H1 (cell line): Measurements from ENCODE around the gene SPRR1A. TPM values are rescaled to one million over a fixed set of nuclear protein-coding genes. Genes with fewer than 3 reads are reported as not detected.

ENCODE experiments used
- CTCF ChIA-PET: fragments of 300-600 bp; sonication (Branson Sonifier 250); formaldehyde crosslinking; loops from one replicate; lab custom pipeline; 2021; ENCODE audit not compliant: partially characterized antibody; lab: Charles Lee
- POLR2A ChIA-PET: fragments of 300-600 bp; sonication (Branson Sonifier 250); formaldehyde crosslinking; loops from one replicate; lab custom pipeline; 2021; ENCODE audit warnings: inconsistent platforms; ENCODE audit not compliant: partially characterized antibody; lab: Charles Lee
- DNase-seq, 2 experiments: peaks; one replicate each; pipeline versions ENCODE4 v3.0.0 to v3.0.0-alpha.2; 2010 to 2022; ENCODE audit warnings: low spot score in 2 of 2, low read depth in 1 of 2, mixed read lengths in 1 of 2
- FAIRE-seq: peaks from 2 replicates; lab custom pipeline; 2011; peaks lifted over from hg19 to GRCh38; lab: Jason Lieb, UNC
- H2AFZ ChIP-seq: 2 replicates; pipeline ENCODE4 v1.8.1; 2012; ENCODE audit warnings: low read length, inconsistent platforms
- H2AK5ac ChIP-seq: 2 replicates; pipeline ENCODE4 v1.6.1; 2013; ENCODE audit warnings: low read depth, low read length
- H2BK120ac ChIP-seq: replicated peaks from 2 replicates; pipeline ENCODE3; 2013; ENCODE audit warnings: low read depth, low read length, inconsistent platforms
- H2BK12ac ChIP-seq: 2 replicates; pipeline ENCODE4 v1.6.1; 2013; ENCODE audit warnings: low read depth, low read length
- H2BK15ac ChIP-seq: 2 replicates; pipeline ENCODE4 v1.6.1; 2013; ENCODE audit warnings: low read length
- H2BK20ac ChIP-seq: 2 replicates; pipeline ENCODE4 v1.6.1; 2013; ENCODE audit warnings: low read length
- H2BK5ac ChIP-seq: 2 replicates; pipeline ENCODE4 v1.6.1; 2013; ENCODE audit warnings: low read depth, low read length
- H3K14ac ChIP-seq: 2 replicates; pipeline ENCODE4 v1.6.1; 2013; ENCODE audit warnings: inconsistent platforms; ENCODE audit not compliant: insufficient read length
- H3K18ac ChIP-seq: 2 replicates; pipeline ENCODE4 v1.6.1; 2013; ENCODE audit warnings: low read length; ENCODE audit errors: extremely low read depth
- H3K23ac ChIP-seq: 2 replicates; pipeline ENCODE4 v1.6.1; 2013; ENCODE audit warnings: inconsistent platforms; ENCODE audit not compliant: insufficient read length
- H3K23me2 ChIP-seq: 2 replicates; pipeline ENCODE4 v1.6.1; 2013; ENCODE audit warnings: low read depth, low read length
- H3K27ac ChIP-seq: 2 replicates; pipeline ENCODE4 v1.6.1; 2011; ENCODE audit warnings: low read depth, low read length, inconsistent platforms
- H3K27me3 ChIP-seq, 4 experiments: replicated peaks in 1 of 4; 1 replicate in 1 of 4; 2 replicates in 3 of 4; pipeline versions ENCODE4 v1.6.1 to v1.8.1; 2011 to 2013; ENCODE audit warnings: low read length in 3 of 4, mild to moderate bottlenecking in 3 of 4, inconsistent platforms in 2 of 4, mixed read lengths in 2 of 4, moderate library complexity in 1 of 4; ENCODE audit not compliant: control insufficient read depth in 3 of 4, insufficient read depth in 3 of 4; ENCODE audit errors: extremely low read depth in 1 of 4
- H3K36me3 ChIP-seq, 4 experiments: 2 replicates each; pipeline versions ENCODE4 v1.6.1 to v1.8.1; 2011 to 2013; ENCODE audit warnings: mild to moderate bottlenecking in 4 of 4, low read length in 3 of 4, moderate library complexity in 2 of 4, control low read depth in 1 of 4, inconsistent platforms in 1 of 4; ENCODE audit not compliant: insufficient read depth in 4 of 4, control insufficient read depth in 2 of 4
- H3K4ac ChIP-seq: replicated peaks from 2 replicates; pipeline ENCODE3; 2013; ENCODE audit warnings: low read length, low read depth, mixed read lengths, inconsistent platforms; ENCODE audit not compliant: insufficient read length
- H3K4me1 ChIP-seq, 4 experiments: replicated peaks in 1 of 4; 1 replicate in 1 of 4; 2 replicates in 3 of 4; pipeline versions ENCODE4 v1.6.1 to v1.8.1; 2011 to 2013; ENCODE audit warnings: low read length in 3 of 4, inconsistent platforms in 2 of 4, mixed read lengths in 1 of 4; ENCODE audit not compliant: insufficient read depth in 4 of 4, control insufficient read depth in 3 of 4
- H3K4me2 ChIP-seq, 2 experiments: 2 replicates each; pipeline versions ENCODE4 v1.6.1 to v1.8.1; 2011 to 2013; ENCODE audit warnings: low read depth in 2 of 2, low read length in 2 of 2, control low read depth in 1 of 2, inconsistent platforms in 1 of 2, mild to moderate bottlenecking in 1 of 2; ENCODE audit not compliant: insufficient read depth in 1 of 2
- H3K4me3 ChIP-seq, 4 experiments: fragments of 200-600, 300-600 bp in 1 of 4; sonication (generic), shearing (Covaris generic), sonication (Bioruptor Twin) in 1 of 4; 2 replicates each; pipeline versions ENCODE4 v1.5.1 to v1.8.1; 2011 to 2016; ENCODE audit warnings: low read length in 4 of 4, low read depth in 3 of 4, control low read depth in 2 of 4, inconsistent platforms in 2 of 4, mild to moderate bottlenecking in 2 of 4, mixed read lengths in 1 of 4, moderate library complexity in 1 of 4; ENCODE audit not compliant: insufficient read depth in 2 of 4; ENCODE audit errors: extremely low read depth in 1 of 4
- H3K56ac ChIP-seq: replicated peaks from 2 replicates; pipeline ENCODE3; 2013; ENCODE audit warnings: low read depth, mild to moderate bottlenecking, mixed read lengths, low read length, inconsistent platforms; ENCODE audit not compliant: insufficient read length
- H3K79me1 ChIP-seq: 2 replicates; pipeline ENCODE4 v1.6.1; 2013; ENCODE audit warnings: low read depth, low read length, control low read depth
- H3K79me2 ChIP-seq, 2 experiments: 2 replicates each; pipeline versions ENCODE4 v1.6.1 to v1.8.1; 2012 to 2013; ENCODE audit warnings: low read length in 2 of 2, mild to moderate bottlenecking in 2 of 2, inconsistent platforms in 1 of 2; ENCODE audit not compliant: insufficient read depth in 2 of 2, control insufficient read depth in 1 of 2
- H3K9ac ChIP-seq, 4 experiments: replicated peaks in 1 of 4; 1 replicate in 1 of 4; 2 replicates in 3 of 4; pipeline versions ENCODE4 v1.6.1 to v1.8.1; 2011 to 2013; ENCODE audit warnings: low read depth in 3 of 4, low read length in 3 of 4, control low read depth in 2 of 4, mild to moderate bottlenecking in 2 of 4, moderate library complexity in 2 of 4, inconsistent platforms in 1 of 4; ENCODE audit errors: extremely low read depth in 1 of 4
- H3K9me3 ChIP-seq, 2 experiments: 2 replicates each; pipeline versions ENCODE4 v1.6.1 to v1.8.1; 2012 to 2013; ENCODE audit warnings: mild to moderate bottlenecking in 2 of 2, moderate library complexity in 2 of 2, control low read depth in 1 of 2, inconsistent platforms in 1 of 2, low read depth in 1 of 2, low read length in 1 of 2, mixed read lengths in 1 of 2; ENCODE audit not compliant: insufficient read depth in 2 of 2
- H4K20me1 ChIP-seq, 2 experiments: replicated peaks in 1 of 2; 2 replicates each; pipeline versions ENCODE3 to v1.8.1; 2011 to 2013; ENCODE audit warnings: inconsistent platforms in 2 of 2, low read length in 2 of 2, mild to moderate bottlenecking in 1 of 2; ENCODE audit not compliant: insufficient read depth in 2 of 2, control insufficient read depth in 1 of 2
- H4K5ac ChIP-seq: 2 replicates; pipeline ENCODE4 v1.6.1; 2013; ENCODE audit warnings: low read length, low read depth, mixed read lengths, inconsistent platforms; ENCODE audit not compliant: insufficient read length
- H4K8ac ChIP-seq: 2 replicates; pipeline ENCODE4 v1.8.0; 2013; ENCODE audit warnings: mild to moderate bottlenecking, moderate library complexity, low read length, inconsistent platforms; ENCODE audit not compliant: insufficient read depth; ENCODE audit errors: extremely low read depth
- H4K91ac ChIP-seq: replicated peaks from 2 replicates; pipeline ENCODE3; 2013; ENCODE audit warnings: low read length, mixed read lengths, inconsistent platforms; ENCODE audit not compliant: insufficient read length
- CTCF ChIP-seq, 3 experiments: IDR thresholded peaks; 1 replicate in 2 of 3; 2 replicates in 1 of 3; pipeline versions ENCODE4 v1.5.1 to v1.6.1; 2011; ENCODE audit warnings: low read length in 3 of 3, mild to moderate bottlenecking in 3 of 3, inconsistent platforms in 2 of 3, low read depth in 1 of 3, moderate library complexity in 1 of 3; ENCODE audit not compliant: insufficient read depth in 1 of 3; ENCODE audit errors: control extremely low read depth in 1 of 3
- FOSL1 ChIP-seq: IDR thresholded peaks from 2 replicates; pipeline ENCODE4 v1.6.1; 2011; ENCODE audit warnings: mild to moderate bottlenecking, low read depth, low read length, moderate library complexity; ENCODE audit not compliant: insufficient read depth
- JUN ChIP-seq: IDR thresholded peaks from 2 replicates; pipeline ENCODE4 v1.6.1; 2011; ENCODE audit warnings: low read depth, mild to moderate bottlenecking, improper control_type of control experiment, low read length
- KDM4A ChIP-seq: IDR thresholded peaks from one replicate; pipeline ENCODE4 v1.7.1; 2012; ENCODE audit warnings: low read depth, mild to moderate bottlenecking, moderate library complexity, low read length, inconsistent platforms; ENCODE audit not compliant: severe bottlenecking
- POLR2AphosphoS5 ChIP-seq: IDR thresholded peaks from 2 replicates; pipeline ENCODE4 v1.6.1; 2011; ENCODE audit warnings: low read depth, low read length
- SAP30 ChIP-seq: fragments of 300-600 bp; sonication (generic); IDR thresholded peaks from 2 replicates; pipeline ENCODE4 v1.7.1; 2012; ENCODE audit warnings: low read length, moderate library complexity, mild to moderate bottlenecking, inconsistent platforms; ENCODE audit not compliant: insufficient read depth, insufficient replicate concordance
- SIRT6 ChIP-seq: IDR thresholded peaks from one replicate; pipeline ENCODE4 v1.7.1; 2012; ENCODE audit warnings: low read length, inconsistent platforms
- USF2 ChIP-seq: IDR thresholded peaks from 2 replicates; pipeline ENCODE4 v1.6.1; 2011; ENCODE audit warnings: low read length, improper control_type of control experiment
- ZNF274 ChIP-seq: IDR thresholded peaks from 2 replicates; pipeline ENCODE4 v1.7.0; 2012; ENCODE audit warnings: low read length, borderline replicate concordance; ENCODE audit errors: extremely low read depth
- WGBS, 2 experiments: shearing (Covaris generic) in 1 of 2; methylation state at CpG; one replicate each; pipeline versions ENCODE4 v1.1.6 to v1.1.7; 2013 to 2015; ENCODE audit warnings: low lambda C conversion rate in 2 of 2, mixed read lengths in 2 of 2, inconsistent platforms in 1 of 2, low coverage in 1 of 2, missing lambda C conversion rate in 1 of 2; ENCODE audit not compliant: insufficient replicate concordance in 2 of 2, insufficient coverage in 1 of 2, insufficient read length in 1 of 2; ENCODE audit errors: extremely low coverage in 1 of 2, missing lambda C conversion rate in 1 of 2; 5-methylcytosine and 5-hydroxymethylcytosine counted together
- polyA plus RNA-seq, 7 experiments: library from polyadenylated mRNA; depleted of rRNA in 3 of 7; stranded (reverse) in 5 of 7; unstranded in 2 of 7; fragments of >200 nt in 5 of 7; fragments of 200-250 nt in 2 of 7; gene quantifications; 1 replicate in 5 of 7; 2 replicates in 1 of 7; 4 replicates in 1 of 7; pipeline versions ENCODE4 v1.2.1 to v1.2.3, GENCODE V29; 2011 to 2013; ENCODE audit warnings: missing spikeins in 2 of 7, mixed read lengths in 2 of 7
- total RNA-seq: library from RNA; stranded (reverse); fragmentation: NEBNext Ultra II Directional; extraction: Animal tissue kit (Norgen Biotek cat#: 25700); gene quantifications from 2 replicates; pipeline ENCODE4 v1.2.1, GENCODE V29; 2021

Gene SPRR1A
- total and polyA plus RNA-seq, 2 of the 8 experiments (the other 6 are each of a cell fraction or from before 2014, with no cell fraction given), result not detected

- FAIRE-seq (no peak), DNase-seq (no peak)
- H2BK20ac ChIP-seq, result peak overlapping the region; percentile 1; the same call in 1 of the 2 replicates
- no peaks in the 10 kb centered on the region for H3K36me3 ChIP-seq
- H2BK12ac ChIP-seq, result no peak overlapping the region
- H2BK5ac ChIP-seq, result no peak overlapping the region
- no peaks in the 10 kb centered on the region for H3K9me3 ChIP-seq
- no peak overlapping the region for H3K18ac ChIP-seq
- no peaks in the 10 kb centered on the region for H3K79me2 ChIP-seq
- H2BK15ac ChIP-seq, result no peak overlapping the region
- no peak overlapping the region for H4K8ac ChIP-seq
- H3K14ac ChIP-seq, result no peak overlapping the region
- POLR2A ChIA-PET, result no interaction called here
- H3K27me3 ChIP-seq, result no peaks in the 10 kb centered on the region
- H3K23me2 ChIP-seq, result no peaks in the 10 kb centered on the region; the same call in 1 of the 2 replicates
- no peak overlapping the region for H3K4me2 ChIP-seq
- H4K20me1 ChIP-seq, result no peaks in the 10 kb centered on the region
- peak overlapping the region; percentile 23; the same call in 1 of the 2 replicates for H2AFZ ChIP-seq
- H3K4me1 ChIP-seq, result no peaks in the 10 kb centered on the region
- no peak overlapping the region for H3K4ac ChIP-seq
- H4K91ac ChIP-seq, result no peak overlapping the region
- no peak overlapping the region for H3K23ac ChIP-seq
- H2AK5ac ChIP-seq, result no peak overlapping the region
- H3K9ac ChIP-seq, result no peak overlapping the region
- no peak overlapping the region for H4K5ac ChIP-seq
- no peak overlapping the region for H3K4me3 ChIP-seq
- H3K56ac ChIP-seq, result no peak overlapping the region
- CTCF ChIA-PET, result interaction anchor here (0.6 to 7.9 kb wide), 17 partner anchors 8 to 267 kb away, joined by 3 to 114 read pairs (median 3); partner anchors contain the start of gene SPRR2B
- no peak overlapping the region for H2BK120ac ChIP-seq
- WGBS, 2 experiments, result 81% methylated on average over 7 of the region's 7 CpGs; no CpG with 5 or more reads in 1 of the 2 experiments
- no peaks in the 10 kb centered on the region for H3K79me1 ChIP-seq
- H3K27ac ChIP-seq, result no peak overlapping the region
- TF ChIP-seq ZNF274 (no peak), JUN (no peak), KDM4A (no peak), SIRT6 (no peak), FOSL1 (no peak), CTCF (IDR thresholded peaks at IDR 0.05; ENCODE audit: control extremely low read depth in 1 of 3, insufficient read depth in 1 of 3, low read depth in 1 of 3, low read length in 3 of 3) (no peak), POLR2AphosphoS5 (no peak), SAP30 (no peak), USF2 (no peak)
Observed at GRCh38 chr1:152961226-152961891, 22.5 kb upstream of the SPRR1A start.
